ENCODE results near the gene ZCCHC24. TPM values are rescaled to one million over a fixed set of nuclear protein-coding genes. Genes with fewer than 3 reads are reported as not detected.

Gene ZCCHC24
- polyA plus RNA-seq, 3 donors, result 3.9 to 5.0 (median 4.0) TPM

DNA sequence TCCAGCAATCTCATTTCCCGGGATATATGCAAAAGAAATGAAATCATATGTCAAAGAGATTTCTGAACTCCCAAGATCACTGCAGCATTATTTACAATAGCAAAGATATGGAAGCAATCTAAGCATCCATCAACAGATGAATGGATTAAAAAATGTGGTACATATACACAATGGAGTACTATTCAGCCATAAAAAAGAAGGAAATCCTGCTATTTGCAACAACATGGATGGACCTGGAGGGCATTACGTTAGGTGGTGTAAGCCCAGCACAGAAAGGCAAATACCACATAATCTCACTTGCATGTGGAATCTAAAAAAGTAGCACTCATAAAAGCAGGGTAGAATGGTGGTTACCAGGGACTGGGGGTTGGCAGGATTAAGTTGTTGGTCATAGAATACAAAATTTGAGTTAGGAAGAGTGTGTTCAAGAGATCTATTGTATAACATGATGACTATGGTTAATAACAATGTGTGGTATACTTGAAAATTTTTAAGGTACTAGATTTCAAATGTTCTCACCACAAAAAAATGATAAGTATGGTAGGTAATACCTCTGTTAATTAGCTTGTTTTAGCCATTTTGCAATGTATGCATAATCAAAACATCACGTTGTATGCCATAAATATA is 34.0 kb upstream of the ZCCHC24 start:
- Histone ChIP-seq H3K4me3 (replicated peaks in 1 of 3; ENCODE audit: low read depth in 2 of 3, low read length in 3 of 3) (no peak overlapping the region), H3K9ac (ENCODE audit: insufficient read depth, low read length, poor library complexity, severe bottlenecking) (no peak overlapping the region), H4K20me1 (ENCODE audit: insufficient read depth, low read length) (no peaks in the 10 kb centered on the region), H3K27ac (ENCODE audit: low read depth in 1 of 2, low read length in 2 of 2) (no peak overlapping the region), H2AFZ (ENCODE audit: insufficient read depth, low read depth, low read length, poor library complexity, severe bottlenecking) (no peak overlapping the region), H3K79me2 (ENCODE audit: insufficient read depth, low read length) (no peaks in the 10 kb centered on the region), H3K4me1 (ENCODE audit: control insufficient read depth in 1 of 2, insufficient read depth in 2 of 2, low read length in 2 of 2) (no peaks in the 10 kb centered on the region), H3K4me2 (replicated peaks; ENCODE audit: extremely low read depth, low read length, poor library complexity, severe bottlenecking) (no peak overlapping the region), H3K27me3 (ENCODE audit: control insufficient read depth in 2 of 2, insufficient read depth in 2 of 2, low read length in 2 of 2) (no peaks in the 10 kb centered on the region), H3K9me3 (replicated peaks in 1 of 2; ENCODE audit: control insufficient read depth in 1 of 2, insufficient read depth in 1 of 2, low read length in 2 of 2) (no peaks in the 10 kb centered on the region), H3K36me3 (replicated peaks in 1 of 2; ENCODE audit: control insufficient read depth in 1 of 2, insufficient read depth in 2 of 2, low read length in 2 of 2) (no peaks in the 10 kb centered on the region)
- Mint-ChIP-seq H3K4me3 (no peak overlapping the region), H3K27ac (no peak overlapping the region), H3K27me3 (ENCODE audit: low read depth in 3 of 3) (peaks cover 11 to 12% (median 11%) of the 10 kb centered on the region in 3 donors), H3K4me1 (no peaks in the 10 kb centered on the region), H3K36me3 (no peaks in the 10 kb centered on the region), H3K9me3 (peaks cover 0 to 2% (median 0%) of the 10 kb centered on the region in 7 donors)
- WGBS (ENCODE audit: insufficient coverage), result no CpG with 5 or more reads among the region's 3 CpGs
- intact Hi-C loops (cut with micrococcal nuclease), result no loop called here
- TF ChIP-seq, protein P1, sequence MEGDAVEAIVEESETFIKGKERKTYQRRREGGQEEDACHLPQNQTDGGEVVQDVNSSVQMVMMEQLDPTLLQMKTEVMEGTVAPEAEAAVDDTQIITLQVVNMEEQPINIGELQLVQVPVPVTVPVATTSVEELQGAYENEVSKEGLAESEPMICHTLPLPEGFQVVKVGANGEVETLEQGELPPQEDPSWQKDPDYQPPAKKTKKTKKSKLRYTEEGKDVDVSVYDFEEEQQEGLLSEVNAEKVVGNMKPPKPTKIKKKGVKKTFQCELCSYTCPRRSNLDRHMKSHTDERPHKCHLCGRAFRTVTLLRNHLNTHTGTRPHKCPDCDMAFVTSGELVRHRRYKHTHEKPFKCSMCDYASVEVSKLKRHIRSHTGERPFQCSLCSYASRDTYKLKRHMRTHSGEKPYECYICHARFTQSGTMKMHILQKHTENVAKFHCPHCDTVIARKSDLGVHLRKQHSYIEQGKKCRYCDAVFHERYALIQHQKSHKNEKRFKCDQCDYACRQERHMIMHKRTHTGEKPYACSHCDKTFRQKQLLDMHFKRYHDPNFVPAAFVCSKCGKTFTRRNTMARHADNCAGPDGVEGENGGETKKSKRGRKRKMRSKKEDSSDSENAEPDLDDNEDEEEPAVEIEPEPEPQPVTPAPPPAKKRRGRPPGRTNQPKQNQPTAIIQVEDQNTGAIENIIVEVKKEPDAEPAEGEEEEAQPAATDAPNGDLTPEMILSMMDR (IDR thresholded peaks at IDR 0.05), result no peak
- no peak for DNase-seq

DNA sequence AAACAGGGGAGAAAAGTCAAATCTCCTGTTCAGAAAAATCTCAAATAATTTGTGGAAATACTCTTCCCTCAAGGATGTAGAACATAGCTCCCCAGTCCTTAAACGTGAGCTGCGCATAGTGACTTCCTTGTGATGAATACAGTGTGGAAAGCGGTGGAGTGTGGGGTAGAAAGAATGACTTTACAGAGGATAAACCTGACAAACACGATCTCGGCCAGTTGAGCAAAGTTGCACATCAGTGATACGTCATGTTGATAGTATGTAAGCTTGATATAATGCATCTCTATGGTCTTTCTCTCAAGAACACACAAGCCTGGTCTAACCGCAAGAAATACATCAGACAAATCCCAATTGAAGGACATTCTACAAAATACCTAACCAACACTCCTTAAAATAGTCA is 32.0 kb upstream of the ZCCHC24 start:
- WGBS (ENCODE audit: insufficient coverage), result 100% methylated on average over 1 of the region's 7 CpGs
- H3K27me3 Mint-ChIP-seq (ENCODE audit: low read depth in 3 of 3), result peaks cover 12 to 15% (median 13%) of the 10 kb centered on the region in 3 donors
- Histone ChIP-seq H3K9me3 (replicated peaks in 1 of 2; ENCODE audit: control insufficient read depth in 1 of 2, insufficient read depth in 1 of 2, low read length in 2 of 2) (no peaks in the 10 kb centered on the region), H2AFZ (ENCODE audit: insufficient read depth, low read depth, low read length, poor library complexity, severe bottlenecking) (no peak overlapping the region), H3K4me3 (replicated peaks in 1 of 3; ENCODE audit: low read depth in 2 of 3, low read length in 3 of 3) (no peak overlapping the region), H3K36me3 (replicated peaks in 1 of 2; ENCODE audit: control insufficient read depth in 1 of 2, insufficient read depth in 2 of 2, low read length in 2 of 2) (no peaks in the 10 kb centered on the region), H3K4me1 (ENCODE audit: control insufficient read depth in 1 of 2, insufficient read depth in 2 of 2, low read length in 2 of 2) (peaks cover 11 to 12% of the 10 kb centered on the region in 2 donors), H3K4me2 (replicated peaks; ENCODE audit: extremely low read depth, low read length, poor library complexity, severe bottlenecking) (no peak overlapping the region), H3K27me3 (ENCODE audit: control insufficient read depth in 2 of 2, insufficient read depth in 2 of 2, low read length in 2 of 2) (no peaks in the 10 kb centered on the region), H3K79me2 (ENCODE audit: insufficient read depth, low read length) (no peaks in the 10 kb centered on the region), H3K9ac (ENCODE audit: insufficient read depth, low read length, poor library complexity, severe bottlenecking) (no peak overlapping the region), H3K27ac (ENCODE audit: low read depth in 1 of 2, low read length in 2 of 2) (no peak overlapping the region), H4K20me1 (ENCODE audit: insufficient read depth, low read length) (no peaks in the 10 kb centered on the region)
- no peaks in the 10 kb centered on the region for H3K36me3 Mint-ChIP-seq
- TF ChIP-seq, protein P1 (IDR thresholded peaks at IDR 0.05), result no peak
- H3K4me1 Mint-ChIP-seq, result peaks cover 14% of the 10 kb centered on the region
- intact Hi-C loops (cut with micrococcal nuclease), result no loop called here
- DNase-seq, result no peak
- no peak overlapping the region for H3K27ac Mint-ChIP-seq
- peaks cover 0 to 2% (median 0%) of the 10 kb centered on the region in 7 donors for H3K9me3 Mint-ChIP-seq
- no peak overlapping the region for H3K4me3 Mint-ChIP-seq

Data from CD14-positive monocyte (primary cell).